K562 (cell line): ENCODE results near the gene YARS1. TPM values are rescaled to one million over a fixed set of nuclear protein-coding genes. Genes with fewer than 3 reads are reported as not detected.

ENCODE experiments used
- CCNT2 ChIP-seq: IDR thresholded peaks from 2 replicates; pipeline ENCODE4 v1.6.1; 2011; ENCODE audit warnings: borderline replicate concordance, low read depth, mild to moderate bottlenecking, moderate library complexity, mixed read lengths, low read length; ENCODE audit not compliant: insufficient read length; ENCODE audit errors: extremely low read depth
- KAT8 ChIP-seq: fragments of 450-650 bp; IDR thresholded peaks from 2 replicates; pipeline ENCODE4 v1.6.1; 2016; ENCODE audit warnings: low read depth, mild to moderate bottlenecking
- KDM4B ChIP-seq, 2 experiments: fragments of 450-650 bp in 1 of 2; sonication (generic) in 1 of 2; IDR thresholded peaks; 2 replicates each; pipeline ENCODE4 v1.6.1; 2016 to 2017; ENCODE audit warnings: borderline replicate concordance in 2 of 2, antibody characterized with exemption in 1 of 2, low read depth in 1 of 2, mild to moderate bottlenecking in 1 of 2
- MEIS2 ChIP-seq: fragments of 450-650 bp; IDR thresholded peaks from 2 replicates; pipeline ENCODE4 v1.6.1; 2014; ENCODE audit warnings: mild to moderate bottlenecking; ENCODE audit not compliant: partially characterized antibody
- NKRF ChIP-seq: fragments of 450-650 bp; IDR thresholded peaks from 2 replicates; pipeline ENCODE4 v1.6.1; 2016; ENCODE audit warnings: borderline replicate concordance
- NUFIP1 ChIP-seq: fragments of 450-650 bp; IDR thresholded peaks from 2 replicates; pipeline ENCODE4 v1.6.1; 2018; ENCODE audit not compliant: partially characterized antibody
- PHF8 ChIP-seq: fragments of 200-600 bp; sonication (generic); IDR thresholded peaks from 2 replicates; pipeline ENCODE4 v1.6.1; 2012; ENCODE audit warnings: mixed run types, mild to moderate bottlenecking, inconsistent platforms, low read length, moderate library complexity, borderline replicate concordance
- SFPQ ChIP-seq: fragments of 200-400 bp; formaldehyde crosslinking; IDR thresholded peaks from 2 replicates; pipeline ENCODE4 v1.6.1; 2017; ENCODE audit warnings: mild to moderate bottlenecking, low read depth, low read length, moderate library complexity
- TCF3 ChIP-seq: sonication (generic); formaldehyde crosslinking; IDR thresholded peaks from 2 replicates; pipeline ENCODE4 v1.4.0; 2020; ENCODE audit warnings: mild to moderate bottlenecking, missing genetic modification reagents
- ZBTB1 ChIP-seq: sonication (generic); formaldehyde crosslinking; IDR thresholded peaks from 2 replicates; pipeline ENCODE4 v1.8.1; 2023; ENCODE audit warnings: missing genetic modification reagents, low read depth, mild to moderate bottlenecking, borderline replicate concordance
- ZBTB49 ChIP-seq: sonication (generic); formaldehyde crosslinking; IDR thresholded peaks from 2 replicates; pipeline ENCODE4 v1.8.0; 2022; ENCODE audit warnings: missing genetic modification reagents, mild to moderate bottlenecking, borderline replicate concordance
- ZBTB5 ChIP-seq: fragments of 450-650 bp; IDR thresholded peaks from 2 replicates; pipeline ENCODE4 v1.6.1; 2017; ENCODE audit warnings: antibody characterized with exemption
- ZBTB7A ChIP-seq: IDR thresholded peaks from 2 replicates; pipeline ENCODE4 v1.6.1; 2011; ENCODE audit warnings: low read depth, mild to moderate bottlenecking, low read length, moderate library complexity, borderline replicate concordance; ENCODE audit not compliant: control insufficient read depth
- ZFP1 ChIP-seq: fragments of 450-650 bp; formaldehyde crosslinking; IDR thresholded peaks from 2 replicates; pipeline ENCODE4 v1.4.0; 2020; ENCODE audit warnings: mild to moderate bottlenecking, mixed read lengths
- ZNF707 ChIP-seq: fragments of 250-450 bp; sonication (Bioruptor Pico); conservative IDR thresholded peaks from 2 replicates; pipeline ENCODE4 v1.8.0; 2022; ENCODE audit warnings: inconsistent platforms, mild to moderate bottlenecking, moderate library complexity
- polyA plus RNA-seq, 8 experiments: library from polyadenylated mRNA; depleted of rRNA in 4 of 8; stranded (reverse) in 5 of 8; unstranded in 3 of 8; fragments of >200 nt; fragmentation: Nextera tagmentation in 2 of 8; fragmentation: Illumina TruSeq in 1 of 8; extraction: Ambion mirVana in 2 of 8; extraction: Trizol in 1 of 8; gene quantifications; 2 replicates each; pipeline versions ENCODE4 v1.2.1 to v1.2.3, GENCODE V29; 2011 to 2014; ENCODE audit warnings: inconsistent platforms in 1 of 8, missing spikeins in 1 of 8
- total RNA-seq, 7 experiments: library from RNA; depleted of rRNA in 6 of 7; stranded (reverse); fragments of >200 nt in 6 of 7; fragmentation: Illumina TruSeq in 2 of 7; extraction: Trizol in 2 of 7; gene quantifications; 2 replicates each; pipeline versions ENCODE4 v1.2.1 to v1.2.3, GENCODE V29; 2011 to 2021; ENCODE audit warnings: low replicate concordance in 1 of 7

Gene YARS1
- total and polyA plus RNA-seq, 9 of the 15 experiments (the other 6 are each of a cell fraction or from before 2014, with no cell fraction given) = 66.2 to 336 (median 201) TPM

- no peak for TF ChIP-seq ZBTB5
- TF ChIP-seq ZBTB7A = peak; percentile 54; the same call in 1 of the 2 replicates
- peak; percentile 23; the same call in 1 of the 2 replicates for TF ChIP-seq NKRF
- peak; percentile 84; the same call in 1 of the 2 replicates for TF ChIP-seq ZBTB49
- no peak for TF ChIP-seq SFPQ
- peak; percentile 71 for TF ChIP-seq CCNT2
- TF ChIP-seq KAT8 = no peak
- peak in 1 of 2 experiments; percentile 91; a peak in 1 of 4 replicates for TF ChIP-seq KDM4B (IDR thresholded peaks at IDR 0.05; ENCODE audit: borderline replicate concordance in 2 of 2, low read depth in 1 of 2)
- no peak for TF ChIP-seq ZFP1 (CRISPR knock-in tag)
- no peak for TF ChIP-seq ZNF707 (CRISPR knock-in tag)
- peak; percentile 65 for TF ChIP-seq PHF8
- no peak; the same call in 1 of the 2 replicates for TF ChIP-seq TCF3 (CRISPR knock-in tag)
- TF ChIP-seq MEIS2 = no peak
- TF ChIP-seq ZBTB1 (CRISPR knock-in tag) = 0 out of 2 replicates have a peak, but pooled peaks have one; percentile 68
- no peak for TF ChIP-seq NUFIP1
These were observed 943 bp upstream of the YARS1 start (continued) for GRCh38 chr1:32817815-32818786.
